HUES64 (cell line): ENCODE measurements around the gene RABL6.

Experiments used
- H3K27ac ChIP-seq: 2 replicates; pipeline ENCODE4 v1.7.0; 2013; ENCODE audit warnings: low read depth, low read length, inconsistent platforms
- H3K27me3 ChIP-seq: 2 replicates; pipeline ENCODE4 v1.6.1; 2013; ENCODE audit warnings: mild to moderate bottlenecking, low read length; ENCODE audit not compliant: insufficient read depth
- H3K36me3 ChIP-seq: 2 replicates; pipeline ENCODE4 v1.6.1; 2013; ENCODE audit warnings: mild to moderate bottlenecking, low read length; ENCODE audit not compliant: insufficient read depth
- H3K4me1 ChIP-seq: 2 replicates; pipeline ENCODE4 v1.6.1; 2013; ENCODE audit warnings: mild to moderate bottlenecking, low read length, moderate library complexity; ENCODE audit not compliant: insufficient read depth
- H3K4me3 ChIP-seq: 2 replicates; pipeline ENCODE4 v1.5.1; 2013; ENCODE audit warnings: mild to moderate bottlenecking, low read length, moderate library complexity
- H3K9ac ChIP-seq: 2 replicates; pipeline ENCODE4 v1.6.1; 2013; ENCODE audit warnings: mild to moderate bottlenecking, low read depth, low read length
- H3K9me3 ChIP-seq: 2 replicates; pipeline ENCODE4 v1.6.1; 2013; ENCODE audit warnings: low read depth, low read length; ENCODE audit not compliant: insufficient read depth
- WGBS: fragments of 150-250, 120-280 bp; methylation state at CpG from one replicate; pipeline ENCODE4 v1.1.7; 2013; ENCODE audit warnings: missing lambda C conversion rate; 5-methylcytosine and 5-hydroxymethylcytosine counted together

RABL6 gene

GRCh38 chr9:136825295-136826187, 17.8 kb downstream of the RABL6 start:
- WGBS, result 93% methylated on average over 44 of the region's 44 CpGs
- Histone ChIP-seq H3K27me3 (no peaks in the 10 kb centered on the region), H3K27ac (no peak overlapping the region), H3K9ac (no peak overlapping the region), H3K4me3 (no peak overlapping the region), H3K9me3 (no peaks in the 10 kb centered on the region), H3K4me1 (no peaks in the 10 kb centered on the region), H3K36me3 (peaks cover 63% of the 10 kb centered on the region)

GRCh38 chr9:136826188-136826541, 18.4 kb downstream of the RABL6 start:
- H3K27ac ChIP-seq, result no peak overlapping the region
- H3K9ac ChIP-seq, result no peak overlapping the region
- peaks cover 70% of the 10 kb centered on the region for H3K36me3 ChIP-seq
- H3K27me3 ChIP-seq, result no peaks in the 10 kb centered on the region
- H3K4me1 ChIP-seq, result no peaks in the 10 kb centered on the region
- no peaks in the 10 kb centered on the region for H3K9me3 ChIP-seq
- H3K4me3 ChIP-seq, result no peak overlapping the region
- WGBS, result 97% methylated on average over 17 of the region's 17 CpGs

GRCh38 chr9:136826703-136827582, 19.2 kb downstream of the RABL6 start:
- H3K27me3 ChIP-seq, result no peaks in the 10 kb centered on the region
- H3K4me1 ChIP-seq, result no peaks in the 10 kb centered on the region
- no peak overlapping the region for H3K9ac ChIP-seq
- WGBS, result 97% methylated on average over 24 of the region's 24 CpGs
- no peaks in the 10 kb centered on the region for H3K9me3 ChIP-seq
- H3K36me3 ChIP-seq, result peaks cover 77% of the 10 kb centered on the region
- H3K4me3 ChIP-seq, result no peak overlapping the region
- H3K27ac ChIP-seq, result no peak overlapping the region

GRCh38 chr9:136827794-136828473, 20.2 kb downstream of the RABL6 start:
- H3K9me3 ChIP-seq, result no peaks in the 10 kb centered on the region
- peaks cover 86% of the 10 kb centered on the region for H3K36me3 ChIP-seq
- H3K27me3 ChIP-seq, result no peaks in the 10 kb centered on the region
- 95% methylated on average over 14 of the region's 14 CpGs for WGBS
- H3K4me1 ChIP-seq, result no peaks in the 10 kb centered on the region
- H3K27ac ChIP-seq, result no peak overlapping the region
- no peak overlapping the region for H3K9ac ChIP-seq
- H3K4me3 ChIP-seq, result no peak overlapping the region

- no peaks in the 10 kb centered on the region for H3K4me1 ChIP-seq
- no peak overlapping the region for H3K27ac ChIP-seq
- no peak overlapping the region for H3K4me3 ChIP-seq
- H3K27me3 ChIP-seq, result no peaks in the 10 kb centered on the region
- peaks cover 81% of the 10 kb centered on the region for H3K36me3 ChIP-seq
- H3K9me3 ChIP-seq, result no peaks in the 10 kb centered on the region
- 95% methylated on average over 31 of the region's 31 CpGs for WGBS
- H3K9ac ChIP-seq, result no peak overlapping the region
Measured at GRCh38 chr9:136828474-136829140, 20.9 kb downstream of the RABL6 start.

GRCh38 chr9:136829412-136829811, 21.7 kb downstream of the RABL6 start:
- WGBS, result 93% methylated on average over 14 of the region's 14 CpGs
- Histone ChIP-seq H3K4me3 (no peak overlapping the region), H3K27ac (no peak overlapping the region), H3K4me1 (no peaks in the 10 kb centered on the region), H3K9me3 (no peaks in the 10 kb centered on the region), H3K36me3 (peaks cover 75% of the 10 kb centered on the region), H3K9ac (no peak overlapping the region), H3K27me3 (no peaks in the 10 kb centered on the region)

- Histone ChIP-seq H3K27me3 (no peaks in the 10 kb centered on the region), H3K9me3 (no peaks in the 10 kb centered on the region), H3K36me3 (peaks cover 67% of the 10 kb centered on the region), H3K9ac (no peak overlapping the region), H3K4me3 (no peak overlapping the region), H3K4me1 (no peaks in the 10 kb centered on the region), H3K27ac (no peak overlapping the region)
- 94% methylated on average over 41 of the region's 41 CpGs for WGBS
Measured at GRCh38 chr9:136829981-136830885, 22.5 kb downstream of the RABL6 start.

GRCh38 chr9:136831002-136831719, 23.4 kb downstream of the RABL6 start:
- H3K4me1 ChIP-seq, result no peaks in the 10 kb centered on the region
- H3K9me3 ChIP-seq, result no peaks in the 10 kb centered on the region
- H3K4me3 ChIP-seq, result no peak overlapping the region
- H3K9ac ChIP-seq, result no peak overlapping the region
- no peaks in the 10 kb centered on the region for H3K27me3 ChIP-seq
- peaks cover 59% of the 10 kb centered on the region for H3K36me3 ChIP-seq
- WGBS, result 96% methylated on average over 30 of the region's 30 CpGs
- H3K27ac ChIP-seq, result no peak overlapping the region

GRCh38 chr9:136831720-136832104, 24.0 kb downstream of the RABL6 start:
- no peak overlapping the region for H3K9ac ChIP-seq
- no peak overlapping the region for H3K27ac ChIP-seq
- no peaks in the 10 kb centered on the region for H3K27me3 ChIP-seq
- peaks cover 56% of the 10 kb centered on the region for H3K36me3 ChIP-seq
- no peaks in the 10 kb centered on the region for H3K4me1 ChIP-seq
- H3K4me3 ChIP-seq, result no peak overlapping the region
- no peaks in the 10 kb centered on the region for H3K9me3 ChIP-seq
- 95% methylated on average over 23 of the region's 23 CpGs for WGBS
